ENCODE data around the gene CORO2A.

The CORO2A gene

GRCh38 chr9:98085058-98085457 is 107.4 kb downstream of the CORO2A start:
- no peak for DNase-seq (ENCODE audit: low read depth)

GRCh38 chr9:98084396-98084795 is 108.0 kb downstream of the CORO2A start:
- no peak for DNase-seq (ENCODE audit: low read depth)
- no peak overlapping the region for H3K4me3 ChIP-seq (ENCODE audit: low read depth, low read length)
- TF ChIP-seq CTCF (IDR thresholded peaks at IDR 0.05; ENCODE audit: control insufficient read depth, extremely low read depth, insufficient read depth) = no peak

More at GRCh38 chr9:98085058-98085457, 107.4 kb downstream of the CORO2A start:
- H3K4me3 ChIP-seq (ENCODE audit: low read depth, low read length) = no peak overlapping the region
- no peak for TF ChIP-seq CTCF (IDR thresholded peaks at IDR 0.05; ENCODE audit: control insufficient read depth, extremely low read depth, insufficient read depth)

- no peak for TF ChIP-seq CTCF (IDR thresholded peaks at IDR 0.05; ENCODE audit: control insufficient read depth, extremely low read depth, insufficient read depth)
- H3K4me3 ChIP-seq (ENCODE audit: low read depth, low read length) = no peak overlapping the region
- DNase-seq (ENCODE audit: low read depth) = no peak
Observed at GRCh38 chr9:98083566-98084183, 108.8 kb downstream of the CORO2A start.

- DNase-seq (ENCODE audit: low read depth) = no peak
- no peak for TF ChIP-seq CTCF (IDR thresholded peaks at IDR 0.05; ENCODE audit: control insufficient read depth, extremely low read depth, insufficient read depth)
- H3K4me3 ChIP-seq (ENCODE audit: low read depth, low read length) = no peak overlapping the region
Observed at GRCh38 chr9:98083061-98083501, 109.4 kb downstream of the CORO2A start.

- no peak for TF ChIP-seq CTCF (IDR thresholded peaks at IDR 0.05; ENCODE audit: control insufficient read depth, extremely low read depth, insufficient read depth)
- no peak for DNase-seq (ENCODE audit: low read depth)
- no peak overlapping the region for H3K4me3 ChIP-seq (ENCODE audit: low read depth, low read length)
Observed at GRCh38 chr9:98081477-98082219, 110.8 kb downstream of the CORO2A start.

GRCh38 chr9:98080780-98081179 is 111.7 kb downstream of the CORO2A start:
- no peak for DNase-seq (ENCODE audit: low read depth)
- no peak for TF ChIP-seq CTCF (IDR thresholded peaks at IDR 0.05; ENCODE audit: control insufficient read depth, extremely low read depth, insufficient read depth)
- H3K4me3 ChIP-seq (ENCODE audit: low read depth, low read length) = no peak overlapping the region
